ENCODE measurements around the gene CHCHD4. TPM values are rescaled to one million over a fixed set of nuclear protein-coding genes. Genes with fewer than 3 reads are reported as not detected.

Gene CHCHD4
- total and polyA plus RNA-seq, 2 of the 13 experiments (the other 11 are each of a cell fraction or from before 2014, with no cell fraction given): 15.8 to 24.1 TPM

GRCh38 chr3:14097616-14098391, 26.9 kb downstream of the CHCHD4 start:
- Histone ChIP-seq H3K4me1 (ENCODE audit: insufficient read depth, low read length) (no peaks in the 10 kb centered on the region), H3K9me3 (ENCODE audit: low read length) (no peaks in the 10 kb centered on the region), H3K9ac (ENCODE audit: insufficient read depth, low read depth, low read length) (no peak overlapping the region), H3K36me3 (replicated peaks in 1 of 2; ENCODE audit: control insufficient read depth in 1 of 2, insufficient read depth in 2 of 2, low read length in 2 of 2) (no peaks in the 10 kb centered on the region), H4K20me1 (ENCODE audit: insufficient read depth, low read length) (no peaks in the 10 kb centered on the region), H2AFZ (ENCODE audit: low read length) (no peak overlapping the region), H3K27me3 (ENCODE audit: control insufficient read depth in 1 of 2, insufficient read depth in 2 of 2, low read length in 2 of 2) (peaks cover 0 to 10% of the 10 kb centered on the region in 2 experiments; a peak in 2 of 5 replicates), H3K79me2 (ENCODE audit: insufficient read depth, low read length) (no peaks in the 10 kb centered on the region), H3K4me3 (replicated peaks in 1 of 3; ENCODE audit: insufficient read depth in 1 of 3, low read depth in 2 of 3, low read length in 3 of 3) (no peak overlapping the region), H3K27ac (ENCODE audit: extremely low read length, insufficient read depth, low read length) (no peak overlapping the region), H3K4me2 (ENCODE audit: low read depth, low read length) (no peak overlapping the region)
- ChIA-PET POLR2A (no interaction called here), CTCF (ENCODE audit: low intra/inter-chr PET ratio, low total read pairs) (no interaction called here)
- in situ Hi-C loops (cut with HindIII; ENCODE audit: extremely low pct_ligation_motif_present, low pct_unique_long_range_greater_than_20kb): no loop called here
- WGBS (ENCODE audit: low lambda C conversion rate): 39% methylated on average over 5 of the region's 5 CpGs
- intact Hi-C loops (cut with micrococcal nuclease; ENCODE audit: unreplicated experiment): no loop called here
- TF ChIP-seq EHMT2 (IDR thresholded peaks at IDR 0.05; ENCODE audit: borderline replicate concordance, low read depth, low read length): no peak
- no peak for TF ChIP-seq GLI4 (CRISPR knock-in tag; IDR thresholded peaks at IDR 0.05; ENCODE audit: borderline replicate concordance)
- TF ChIP-seq HIC2 (CRISPR knock-in tag; IDR thresholded peaks at IDR 0.05; ENCODE audit: low read depth): no peak
- no peak for TF ChIP-seq ZNF704 (CRISPR knock-in tag; IDR thresholded peaks at IDR 0.05; ENCODE audit: borderline replicate concordance)
- no peak for TF ChIP-seq ZNF605 (CRISPR knock-in tag; IDR thresholded peaks at IDR 0.05)
- no peak for TF ChIP-seq BHLHE40 (IDR thresholded peaks at IDR 0.05; ENCODE audit: low read length)
- TF ChIP-seq ATAD3A (CRISPR knock-in tag; IDR thresholded peaks at IDR 0.05): no peak
- TF ChIP-seq ZBTB42 (CRISPR knock-in tag; IDR thresholded peaks at IDR 0.05): no peak
- no peak for TF ChIP-seq ZNF737 (CRISPR knock-in tag; IDR thresholded peaks at IDR 0.05; ENCODE audit: borderline replicate concordance)
- TF ChIP-seq MLXIP (CRISPR knock-in tag; IDR thresholded peaks at IDR 0.05; ENCODE audit: borderline replicate concordance): no peak
- no peak for TF ChIP-seq ARID3A (IDR thresholded peaks at IDR 0.05; ENCODE audit: low read depth, low read length)
- TF ChIP-seq BRF2 (CRISPR knock-in tag; IDR thresholded peaks at IDR 0.05): no peak
- no peak for TF ChIP-seq SIN3A (IDR thresholded peaks at IDR 0.05; ENCODE audit: borderline replicate concordance, low read depth, low read length)
- BruUV-seq (replicated peaks): no TSS peak
- DNase-seq (ENCODE audit: low spot score) (no peak), ATAC-seq (no peak), FAIRE-seq (no peak)
